AG04450 (cell line): ENCODE data around the gene CLIC3. TPM values are rescaled to one million over a fixed set of nuclear protein-coding genes. Genes with fewer than 3 reads are reported as not detected.

Experiments
- polyA plus RNA-seq: library from polyadenylated mRNA; depleted of rRNA; stranded (reverse); fragments of >200 nt; gene quantifications from 2 replicates; pipeline ENCODE4 v1.2.3, GENCODE V29; 2011; rRNA removed

The CLIC3 gene
- polyA plus RNA-seq, 1 experiment: 0.42 TPM

Other genes with a start within 250 kb of the CLIC3 start
- not detected in 2 replicates for gene LCN6, start 248.0 kb downstream of the CLIC3 start, polyA plus RNA-seq
- gene LCN8, start 238.3 kb downstream of the CLIC3 start, polyA plus RNA-seq: not detected in 2 replicates
- not detected in 2 replicates for gene LCN15, start 232.1 kb downstream of the CLIC3 start, polyA plus RNA-seq
- gene TMEM141, start 205.2 kb downstream of the CLIC3 start, polyA plus RNA-seq: 34.9 and 44.3 TPM in 2 replicates
- gene CCDC183, start 200.2 kb downstream of the CLIC3 start, polyA plus RNA-seq: 0.05 and 0.21 TPM in 2 replicates
- gene RABL6, start 188.6 kb downstream of the CLIC3 start, polyA plus RNA-seq: 35.4 and 41.1 TPM in 2 replicates
- gene AJM1, start 154.1 kb downstream of the CLIC3 start, polyA plus RNA-seq: 0.26 and 0.42 TPM in 2 replicates
- gene PHPT1, start 147.2 kb downstream of the CLIC3 start, polyA plus RNA-seq: 91.6 and 116 TPM in 2 replicates
- gene MAMDC4, start 144.2 kb downstream of the CLIC3 start, polyA plus RNA-seq: 0.63 and 0.86 TPM in 2 replicates
- gene EDF1, start 130.3 kb downstream of the CLIC3 start, polyA plus RNA-seq: 445 and 453 TPM in 2 replicates
- gene TRAF2, start 110.1 kb downstream of the CLIC3 start, polyA plus RNA-seq: 6.1 and 6.9 TPM in 2 replicates
- gene FBXW5, start 51.8 kb downstream of the CLIC3 start, polyA plus RNA-seq: 31.2 and 46.4 TPM in 2 replicates
- 0.41 TPM in 1 of 2 replicates, not detected in the other for gene C8G, start 51.3 kb downstream of the CLIC3 start, polyA plus RNA-seq
- gene LCN12, start 44.3 kb downstream of the CLIC3 start, polyA plus RNA-seq: not detected in 2 replicates
- gene PTGDS, start 19.1 kb downstream of the CLIC3 start, polyA plus RNA-seq: 7.8 and 9.6 TPM in 2 replicates
- gene LCNL1, start 13.6 kb downstream of the CLIC3 start, polyA plus RNA-seq: 1.5 TPM in 2 replicates
- gene PAXX, start 4.1 kb downstream of the CLIC3 start, polyA plus RNA-seq: 6.0 and 6.7 TPM in 2 replicates
- 4.7 and 8.8 TPM in 2 replicates for gene ABCA2, start 31.7 kb upstream of the CLIC3 start, polyA plus RNA-seq
- gene FUT7, start 35.5 kb upstream of the CLIC3 start, polyA plus RNA-seq: not detected in 2 replicates
- gene NPDC1, start 49.6 kb upstream of the CLIC3 start, polyA plus RNA-seq: 8.9 and 16.5 TPM in 2 replicates
- gene ENTPD2, start 57.5 kb upstream of the CLIC3 start, polyA plus RNA-seq: not detected in 2 replicates
- gene SAPCD2, start 74.0 kb upstream of the CLIC3 start, polyA plus RNA-seq: 1.5 and 1.8 TPM in 2 replicates
- gene UAP1L1, start 80.9 kb upstream of the CLIC3 start, polyA plus RNA-seq: 5.1 and 6.3 TPM in 2 replicates
- gene MAN1B1, start 90.4 kb upstream of the CLIC3 start, polyA plus RNA-seq: 40.8 and 50.2 TPM in 2 replicates
- gene DPP7, start 118.2 kb upstream of the CLIC3 start, polyA plus RNA-seq: 30.6 and 52.6 TPM in 2 replicates
- 0.04 TPM in 1 of 2 replicates, not detected in the other for gene GRIN1, start 142.6 kb upstream of the CLIC3 start, polyA plus RNA-seq
- not detected in 2 replicates for gene LRRC26, start 173.5 kb upstream of the CLIC3 start, polyA plus RNA-seq
- not detected in 2 replicates for gene TMEM210, start 175.5 kb upstream of the CLIC3 start, polyA plus RNA-seq
- 12.1 and 14.6 TPM in 2 replicates for gene ANAPC2, start 192.0 kb upstream of the CLIC3 start, polyA plus RNA-seq
- gene SSNA1, start 192.1 kb upstream of the CLIC3 start, polyA plus RNA-seq: 35.0 and 46.9 TPM in 2 replicates
- gene TPRN, start 204.2 kb upstream of the CLIC3 start, polyA plus RNA-seq: 2.8 and 3.8 TPM in 2 replicates
- 44.2 and 50.2 TPM in 2 replicates for gene TMEM203, start 209.1 kb upstream of the CLIC3 start, polyA plus RNA-seq
- gene NDOR1, start 209.1 kb upstream of the CLIC3 start, polyA plus RNA-seq: 2.8 and 3.8 TPM in 2 replicates
- 0.17 and 0.45 TPM in 2 replicates for gene RNF208, start 225.7 kb upstream of the CLIC3 start, polyA plus RNA-seq
- 0.27 and 0.56 TPM in 2 replicates for gene CYSRT1, start 228.6 kb upstream of the CLIC3 start, polyA plus RNA-seq
- gene RNF224, start 230.9 kb upstream of the CLIC3 start, polyA plus RNA-seq: not detected in 2 replicates
- gene SLC34A3, start 234.3 kb upstream of the CLIC3 start, polyA plus RNA-seq: not detected in 2 replicates
- 223 and 262 TPM in 2 replicates for gene TUBB4B, start 244.7 kb upstream of the CLIC3 start, polyA plus RNA-seq